Right lobe of liver (tissue), 4 donors: Measurements from ENCODE around the gene SCARF2.

Experiments
- CTCF ChIP-seq, 4 donors: fragments of 200-600 bp in 3 of 4; fragments of 450-650 bp in 1 of 4; IDR thresholded peaks; one replicate each; pipeline versions ENCODE4 v1.5.1 to v1.8.0; 2016 to 2022; ENCODE audit warnings: antibody characterized with exemption in 4 of 4, mild to moderate bottlenecking in 2 of 4
- POLR2A ChIP-seq: fragments of 450-650 bp; IDR thresholded peaks from one replicate; pipeline ENCODE4 v1.6.1; 2017; ENCODE audit warnings: antibody characterized with exemption, mild to moderate bottlenecking
- donor health status: DM: no; HTN: no; CAD: no.
- donor health status: DM: no; HTN: no; CAD: no.
- donor health status: DM: no; HTN: yes; CAD: no.

DNA sequence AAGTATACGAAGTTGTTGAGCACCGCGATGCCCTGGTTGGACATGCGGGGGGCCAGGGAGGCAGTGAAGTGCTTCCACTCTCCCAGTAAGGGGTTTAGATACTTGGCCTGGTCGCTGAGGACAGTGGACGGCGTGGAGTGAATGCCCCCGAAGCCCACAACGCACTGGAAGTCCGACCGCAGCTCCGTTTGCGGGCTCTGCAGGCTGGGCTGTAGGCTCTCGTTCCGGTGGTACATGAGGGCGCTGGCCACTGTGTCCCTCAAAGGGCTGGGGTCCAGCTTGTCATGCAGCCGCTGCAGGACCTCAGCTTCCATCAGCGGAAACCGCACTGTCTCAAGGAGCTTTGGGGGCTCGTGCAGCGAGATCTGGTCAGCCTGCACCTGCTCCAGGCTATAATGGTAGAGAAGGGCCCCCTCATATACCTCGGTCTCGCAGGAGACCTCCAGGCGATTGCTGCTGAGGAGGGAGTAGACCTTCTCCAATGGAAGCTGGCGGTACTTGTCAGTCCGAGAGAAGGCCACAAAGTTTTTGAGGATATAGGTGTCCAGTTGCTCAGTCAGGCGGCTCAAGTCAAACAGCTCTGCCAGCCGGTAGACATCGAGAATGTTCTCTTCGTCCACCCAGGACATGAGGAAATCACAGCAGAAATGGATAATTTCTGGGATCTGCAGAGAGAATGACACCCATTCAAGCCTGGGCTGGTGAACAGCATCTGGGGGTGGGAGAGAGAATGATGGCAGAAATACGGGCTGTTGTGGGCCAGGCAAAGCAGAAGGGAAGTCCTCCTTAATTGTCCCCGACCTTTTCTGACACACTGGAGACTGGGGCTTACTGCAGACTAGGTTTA, 27.5 kb upstream of the SCARF2 start:
- no peak for TF ChIP-seq POLR2A
- no peak for TF ChIP-seq CTCF (IDR thresholded peaks at IDR 0.05)
